Suprapubic skin (tissue), 3 donors: ENCODE data around the gene FSTL4.

Experiments
- CTCF ChIP-seq, 2 donors: fragments of 200-600 bp in 1 of 2; fragments of 450-650 bp in 1 of 2; sonication (generic) in 1 of 2; IDR thresholded peaks; one replicate each; pipeline ENCODE4 v1.5.1; 2016 to 2019; ENCODE audit warnings: antibody characterized with exemption in 2 of 2, mild to moderate bottlenecking in 1 of 2, moderate library complexity in 1 of 2
- POLR2AphosphoS5 ChIP-seq, 3 donors: sonication (generic); formaldehyde crosslinking; IDR thresholded peaks; one replicate each; pipeline ENCODE4 v1.6.1; 2017; ENCODE audit warnings: antibody characterized with exemption in 3 of 3

DNA sequence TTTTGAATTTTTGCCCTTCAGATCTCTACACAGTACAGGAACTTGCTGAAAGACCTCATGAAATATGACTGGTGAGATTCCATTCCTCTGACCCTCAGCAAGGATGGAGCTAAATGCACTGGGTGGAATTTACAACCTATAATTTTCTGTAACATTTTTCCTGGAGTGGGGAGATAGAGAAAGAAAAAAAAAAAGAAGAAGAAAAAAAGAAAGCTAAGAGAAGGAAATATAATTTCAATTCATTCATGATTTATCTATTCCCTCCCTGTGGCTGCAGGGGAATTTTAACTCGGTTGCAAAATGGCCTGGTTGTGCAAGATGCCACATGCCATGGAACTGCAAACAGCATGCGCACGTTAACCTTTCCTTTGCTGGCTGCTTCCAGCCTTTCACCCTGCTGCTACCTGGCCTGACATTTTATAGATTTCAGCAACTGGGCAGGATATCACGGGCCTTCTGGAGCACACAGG is 155.4 kb downstream of the FSTL4 start:
- no peak for TF ChIP-seq POLR2AphosphoS5 (IDR thresholded peaks at IDR 0.05)
- TF ChIP-seq CTCF (IDR thresholded peaks at IDR 0.05): no peak
